Right kidney (tissue), 1 donor: ENCODE data around the gene XIRP2.

Experiments used
- DNase-seq: peaks from one replicate; pipeline ENCODE4 v3.0.0-alpha.2; 2016

XIRP2 gene

DNA sequence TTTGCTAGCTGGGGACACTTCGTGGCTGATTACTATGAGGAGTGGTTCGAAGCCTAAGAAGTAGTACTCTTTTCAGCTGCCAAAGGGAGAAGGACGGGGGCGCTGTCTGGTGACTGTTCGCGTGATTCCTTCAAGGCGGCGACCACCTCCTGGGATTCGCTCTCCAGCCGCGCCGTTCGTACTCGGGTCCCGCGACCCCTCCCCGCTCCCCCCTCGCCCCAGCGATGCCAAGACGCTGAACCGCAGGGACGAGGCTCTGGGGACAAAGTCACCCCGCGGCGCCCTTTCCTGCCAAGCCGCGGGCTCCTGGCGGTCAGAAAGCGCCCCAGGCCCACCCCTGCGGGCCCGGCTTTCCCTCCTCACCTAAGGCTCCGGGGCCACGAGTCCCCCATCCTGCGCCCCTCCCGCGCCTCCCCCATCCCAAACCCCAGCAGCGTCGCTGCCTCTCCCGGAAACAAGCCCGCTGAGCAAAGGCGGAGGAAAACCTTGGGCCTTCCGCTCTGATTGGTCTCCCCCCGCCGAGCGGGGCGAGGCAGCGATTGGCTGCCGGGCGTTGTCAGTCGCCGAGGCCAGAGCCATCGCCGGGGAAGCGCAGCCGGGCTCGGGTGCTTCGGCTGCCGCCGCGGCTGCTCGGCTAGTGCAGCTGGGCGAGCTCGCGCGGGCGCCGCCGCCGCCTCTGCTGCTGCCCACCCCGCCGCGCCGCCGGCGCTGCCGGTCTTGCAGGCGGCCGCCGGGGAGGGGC is 404.3 kb downstream of the XIRP2 start, which contains the start of gene B3GALT1:
TSS of gene B3GALT1 (plus strand) at position 572 of the 742 bp plus-strand sequence.
- peak; percentile 80 for DNase-seq

DNA sequence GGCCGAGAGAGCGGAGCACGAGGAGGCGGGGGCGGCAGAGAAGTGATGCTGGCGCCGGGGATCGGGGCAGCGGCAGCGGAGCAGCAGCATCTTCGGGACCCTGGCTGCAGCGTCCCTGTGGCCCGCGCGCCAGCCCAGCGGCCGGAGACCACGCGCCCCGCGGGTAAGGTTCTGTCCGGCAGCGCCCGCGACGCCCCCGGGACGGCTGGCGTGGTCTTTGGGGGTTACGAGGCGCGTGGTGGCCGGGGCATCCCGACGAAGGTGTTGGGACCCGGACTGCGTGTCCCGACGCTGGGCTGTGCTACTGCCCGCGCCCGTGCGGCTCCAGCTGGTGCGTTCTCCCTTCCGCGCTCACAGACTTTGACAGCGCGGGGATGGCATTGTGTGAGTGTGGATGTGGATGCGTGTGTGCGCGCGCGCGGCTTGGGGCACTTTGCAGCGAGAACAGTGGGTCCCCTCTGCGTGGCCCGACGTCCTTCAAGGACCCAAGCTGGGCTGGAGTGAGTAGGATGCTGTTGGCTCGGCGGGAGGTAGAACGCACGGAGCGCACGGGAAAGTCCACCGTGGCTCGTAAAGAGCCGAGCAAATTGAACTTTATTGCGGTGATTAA is 405.0 kb downstream of the XIRP2 start:
- no peak for DNase-seq

DNA sequence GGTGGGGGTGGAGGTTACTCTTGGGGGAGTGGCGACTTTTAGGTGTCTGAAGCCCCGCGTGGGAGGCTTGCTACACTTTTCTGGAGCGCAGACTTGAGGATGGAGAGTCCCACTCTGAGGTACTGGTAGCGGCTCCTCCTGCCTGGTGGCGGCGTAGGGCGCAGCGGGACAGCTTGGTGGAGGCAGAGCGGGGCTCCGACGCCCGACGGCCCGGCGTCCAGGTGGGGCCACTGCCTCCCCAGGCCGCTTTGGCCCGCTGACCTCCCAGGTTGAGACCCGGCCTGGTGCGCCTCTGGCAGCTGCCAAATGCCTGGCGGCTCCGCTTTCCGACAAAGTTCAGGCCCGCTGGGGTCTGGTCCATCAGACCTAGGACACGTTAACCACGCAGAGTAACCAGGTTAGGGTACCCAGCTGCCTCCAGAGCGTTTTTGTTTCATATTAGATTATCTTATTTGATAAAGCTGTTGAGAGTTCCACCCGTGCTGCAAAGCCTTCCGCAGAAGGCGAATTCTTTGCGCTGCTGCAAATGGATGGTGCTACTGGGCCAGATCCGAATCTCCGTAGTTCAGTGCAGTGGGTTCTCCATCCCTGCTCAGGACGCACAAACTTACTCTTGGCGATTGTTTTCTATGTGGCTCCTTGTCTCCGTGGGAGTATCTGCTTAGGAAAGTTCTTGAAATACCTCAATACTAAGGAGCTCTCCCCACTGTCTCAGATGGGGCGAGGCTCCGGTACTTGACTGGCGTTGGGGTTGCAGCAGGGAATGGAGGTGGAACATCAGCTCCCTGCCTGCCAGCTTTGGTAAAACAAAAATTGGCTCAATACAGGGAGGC is 405.9 kb downstream of the XIRP2 start:
- DNase-seq, result peak; percentile 60

DNA sequence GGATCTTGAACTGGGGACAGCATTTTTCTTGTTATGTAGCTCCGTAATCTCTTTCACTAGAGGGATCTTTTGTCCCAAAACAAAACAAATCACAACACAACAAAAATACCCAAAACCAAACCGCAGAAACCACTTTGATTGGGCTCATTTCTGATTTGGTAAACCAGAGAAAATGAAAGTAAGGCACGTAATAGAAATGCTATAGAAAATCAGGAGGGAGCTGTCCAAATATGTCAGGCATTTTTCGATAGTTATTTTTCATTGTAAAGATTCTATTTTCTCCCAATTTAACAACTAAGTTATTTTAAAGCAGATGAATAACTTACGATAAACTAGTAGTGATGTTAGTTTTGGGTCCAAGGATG is 406.5 kb downstream of the XIRP2 start:
- DNase-seq, result no peak

DNA sequence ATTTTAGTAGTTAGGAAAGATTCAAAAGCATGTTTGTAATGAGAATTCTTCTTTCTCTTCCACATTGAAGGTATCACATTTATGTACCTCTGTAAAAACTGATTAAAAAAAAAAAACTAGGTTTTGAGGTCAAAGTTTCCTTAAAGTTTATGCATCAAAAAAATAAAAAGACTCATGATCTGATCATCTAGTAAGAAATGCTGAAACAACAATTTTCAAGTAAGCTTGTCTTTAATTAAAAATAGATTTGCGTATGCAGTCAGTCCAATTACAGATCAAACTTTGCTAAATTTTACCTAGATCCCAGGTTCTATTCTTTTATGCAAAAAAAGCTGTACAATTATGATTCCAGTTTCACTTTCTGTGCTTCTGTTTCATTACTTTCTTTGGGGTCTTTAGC is 409.0 kb downstream of the XIRP2 start:
- DNase-seq, result no peak

DNA sequence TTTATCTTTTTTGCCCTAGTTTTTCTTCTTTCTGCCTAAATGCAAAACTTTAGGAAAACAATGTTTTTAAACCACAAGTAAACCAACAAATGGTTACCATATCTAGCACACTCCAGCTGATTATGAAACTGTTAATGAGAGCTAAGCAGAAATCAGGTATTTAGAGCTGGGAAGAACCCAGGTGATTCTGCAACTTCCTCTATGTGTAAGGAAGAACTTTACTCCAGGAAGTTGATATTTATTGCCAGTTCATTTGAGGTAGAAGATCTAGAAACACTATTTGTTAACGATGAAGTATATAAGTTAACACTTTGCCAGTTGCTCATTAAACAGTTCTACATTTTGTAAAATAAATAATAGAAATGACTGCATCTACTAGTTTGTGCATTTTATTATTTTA is 409.7 kb downstream of the XIRP2 start:
- no peak for DNase-seq
